ENCODE results near the gene SLFN5. TPM values are rescaled to one million over a fixed set of nuclear protein-coding genes. Genes with fewer than 3 reads are reported as not detected.

SLFN5 gene
- total and polyA plus RNA-seq, 4 donors = 3.6 to 17.6 (median 7.7) TPM

- WGBS (ENCODE audit: insufficient coverage) = no CpG with 5 or more reads among the region's 2 CpGs
- Histone ChIP-seq H3K27ac (ENCODE audit: low read depth, low read length) (no peak overlapping the region), H3K4me1 (ENCODE audit: control insufficient read depth, insufficient read depth, low read length) (peaks cover 19% of the 10 kb centered on the region), H3K27me3 (ENCODE audit: control insufficient read depth, insufficient read depth, low read length) (peaks cover 5% of the 10 kb centered on the region), H3K9me3 (ENCODE audit: control insufficient read depth, insufficient read depth, low read length) (no peaks in the 10 kb centered on the region), H3K36me3 (ENCODE audit: control insufficient read depth, insufficient read depth, low read length) (no peaks in the 10 kb centered on the region), H3K4me3 (ENCODE audit: low read depth, low read length) (no peak overlapping the region)
- DNase-seq (ENCODE audit: low read depth in 4 of 6, low spot score in 6 of 6) = no peak
Observed at GRCh38 chr17:35238821-35239220, 4.1 kb upstream of the SLFN5 start.

GRCh38 chr17:35239823-35240222 lies 3.0 kb upstream of the SLFN5 start:
- Histone ChIP-seq H3K27me3 (ENCODE audit: control insufficient read depth, insufficient read depth, low read length) (peaks cover 5% of the 10 kb centered on the region), H3K27ac (ENCODE audit: low read depth, low read length) (no peak overlapping the region), H3K4me3 (ENCODE audit: low read depth, low read length) (no peak overlapping the region), H3K9me3 (ENCODE audit: control insufficient read depth, insufficient read depth, low read length) (no peaks in the 10 kb centered on the region), H3K36me3 (ENCODE audit: control insufficient read depth, insufficient read depth, low read length) (no peaks in the 10 kb centered on the region), H3K4me1 (ENCODE audit: control insufficient read depth, insufficient read depth, low read length) (peaks cover 26% of the 10 kb centered on the region)
- DNase-seq (ENCODE audit: low read depth in 4 of 6, low spot score in 6 of 6) = no peak
- WGBS (ENCODE audit: insufficient coverage) = no CpG with 5 or more reads among the region's 4 CpGs

- Histone ChIP-seq H3K4me3 (ENCODE audit: low read depth, low read length) (no peak overlapping the region), H3K36me3 (ENCODE audit: control insufficient read depth, insufficient read depth, low read length) (no peaks in the 10 kb centered on the region), H3K27me3 (ENCODE audit: control insufficient read depth, insufficient read depth, low read length) (peaks cover 5% of the 10 kb centered on the region), H3K9me3 (ENCODE audit: control insufficient read depth, insufficient read depth, low read length) (no peaks in the 10 kb centered on the region), H3K27ac (ENCODE audit: low read depth, low read length) (no peak overlapping the region), H3K4me1 (ENCODE audit: control insufficient read depth, insufficient read depth, low read length) (peaks cover 26% of the 10 kb centered on the region)
- DNase-seq (ENCODE audit: low read depth in 4 of 6, low spot score in 6 of 6) = no peak
- 91% methylated on average over 4 of the region's 8 CpGs for WGBS (ENCODE audit: insufficient coverage)
Observed at GRCh38 chr17:35240861-35241260, 2.0 kb upstream of the SLFN5 start.

DNA sequence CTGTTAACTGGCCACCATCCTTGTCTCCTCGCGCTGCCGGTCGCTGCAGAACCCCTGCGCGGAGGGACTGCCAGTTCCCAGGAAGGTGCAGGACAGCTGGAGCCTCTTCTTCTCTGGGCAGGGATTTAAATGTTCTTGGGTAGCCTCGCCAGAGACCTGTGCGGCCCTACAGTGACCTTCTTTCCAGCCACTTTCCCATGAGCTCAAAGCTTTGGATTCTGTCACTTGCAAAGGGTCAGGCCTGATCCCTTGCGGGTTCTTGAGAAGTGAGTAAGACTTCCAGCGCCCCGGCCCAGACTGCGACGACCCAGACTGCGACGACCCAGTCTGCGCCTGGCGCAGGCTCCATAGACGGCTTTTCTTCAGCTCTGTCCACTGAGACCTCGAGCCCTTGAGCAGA lies 1.4 kb upstream of the SLFN5 start:
- whole genome bisulfite sequencing (ENCODE audit: insufficient coverage) = 72% methylated on average over 19 of the region's 19 CpGs
- Histone ChIP-seq H3K36me3 (ENCODE audit: control insufficient read depth, insufficient read depth, low read length) (no peaks in the 10 kb centered on the region), H3K4me1 (ENCODE audit: control insufficient read depth, insufficient read depth, low read length) (peaks cover 26% of the 10 kb centered on the region), H3K9me3 (ENCODE audit: control insufficient read depth, insufficient read depth, low read length) (no peaks in the 10 kb centered on the region), H3K4me3 (ENCODE audit: low read depth, low read length) (no peak overlapping the region), H3K27ac (ENCODE audit: low read depth, low read length) (no peak overlapping the region), H3K27me3 (ENCODE audit: control insufficient read depth, insufficient read depth, low read length) (peaks cover 5% of the 10 kb centered on the region)
- no peak for DNase-seq (ENCODE audit: low read depth in 4 of 6, low spot score in 6 of 6)

DNA sequence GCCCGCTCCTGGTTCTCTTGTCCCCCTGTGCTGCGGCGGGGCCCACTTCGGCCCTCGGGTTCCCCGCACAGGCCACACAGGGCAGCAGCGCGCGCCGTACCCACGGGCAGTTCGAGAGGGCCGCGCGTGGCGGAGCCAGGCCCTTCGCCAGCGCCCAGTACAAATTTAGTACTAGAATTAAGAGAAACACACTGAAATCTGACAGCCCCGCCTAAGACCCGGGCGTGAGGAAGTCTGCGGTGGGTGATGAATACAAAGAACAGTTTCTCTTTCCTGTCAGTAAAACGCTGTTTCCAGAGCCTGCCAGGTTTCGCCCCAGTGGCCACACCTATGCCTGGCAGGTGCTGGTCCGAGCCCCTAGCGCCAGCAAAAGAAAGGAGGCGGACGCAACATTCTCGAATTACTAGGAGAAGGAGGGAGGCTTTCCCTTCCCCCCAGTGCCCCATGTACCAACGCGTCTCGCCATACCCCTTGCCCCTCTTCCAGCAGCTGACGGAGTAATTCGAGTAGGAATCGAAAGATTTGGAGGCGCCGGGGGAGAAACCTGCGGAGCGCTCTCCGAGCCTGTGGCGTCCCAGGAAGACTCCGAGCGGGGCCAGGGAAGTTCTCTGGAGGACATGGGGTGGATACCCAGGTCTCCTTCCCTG lies 591 bp upstream of the SLFN5 start:
- DNase-seq (ENCODE audit: low read depth in 4 of 6, low spot score in 6 of 6) = peak in 3 of 6 donors; percentile 0 to 65 (median 21)
- no peaks in the 10 kb centered on the region for H3K36me3 ChIP-seq (ENCODE audit: control insufficient read depth, insufficient read depth, low read length)
- H3K27me3 ChIP-seq (ENCODE audit: control insufficient read depth, insufficient read depth, low read length) = peaks cover 5% of the 10 kb centered on the region
- 1% methylated on average over 31 of the region's 43 CpGs for WGBS (ENCODE audit: insufficient coverage)
- peak overlapping the region; percentile 64 for H3K4me3 ChIP-seq (ENCODE audit: low read depth, low read length)
- H3K27ac ChIP-seq (ENCODE audit: low read depth, low read length) = peak overlapping the region; percentile 87
- H3K9me3 ChIP-seq (ENCODE audit: control insufficient read depth, insufficient read depth, low read length) = no peaks in the 10 kb centered on the region
- peaks cover 26% of the 10 kb centered on the region for H3K4me1 ChIP-seq (ENCODE audit: control insufficient read depth, insufficient read depth, low read length)

GRCh38 chr17:35243561-35244340 lies 879 bp downstream of the SLFN5 start:
- 8% methylated on average over 8 of the region's 14 CpGs for WGBS (ENCODE audit: insufficient coverage)
- Histone ChIP-seq H3K4me3 (ENCODE audit: low read depth, low read length) (peak overlapping the region; percentile 64), H3K27me3 (ENCODE audit: control insufficient read depth, insufficient read depth, low read length) (peaks cover 5% of the 10 kb centered on the region), H3K9me3 (ENCODE audit: control insufficient read depth, insufficient read depth, low read length) (no peaks in the 10 kb centered on the region), H3K36me3 (ENCODE audit: control insufficient read depth, insufficient read depth, low read length) (no peaks in the 10 kb centered on the region), H3K4me1 (ENCODE audit: control insufficient read depth, insufficient read depth, low read length) (peaks cover 26% of the 10 kb centered on the region), H3K27ac (ENCODE audit: low read depth, low read length) (peak overlapping the region; percentile 87)
- peak in 3 of 6 donors; percentile 26 to 48 (median 29) for DNase-seq (ENCODE audit: low read depth in 4 of 6, low spot score in 6 of 6)

DNA sequence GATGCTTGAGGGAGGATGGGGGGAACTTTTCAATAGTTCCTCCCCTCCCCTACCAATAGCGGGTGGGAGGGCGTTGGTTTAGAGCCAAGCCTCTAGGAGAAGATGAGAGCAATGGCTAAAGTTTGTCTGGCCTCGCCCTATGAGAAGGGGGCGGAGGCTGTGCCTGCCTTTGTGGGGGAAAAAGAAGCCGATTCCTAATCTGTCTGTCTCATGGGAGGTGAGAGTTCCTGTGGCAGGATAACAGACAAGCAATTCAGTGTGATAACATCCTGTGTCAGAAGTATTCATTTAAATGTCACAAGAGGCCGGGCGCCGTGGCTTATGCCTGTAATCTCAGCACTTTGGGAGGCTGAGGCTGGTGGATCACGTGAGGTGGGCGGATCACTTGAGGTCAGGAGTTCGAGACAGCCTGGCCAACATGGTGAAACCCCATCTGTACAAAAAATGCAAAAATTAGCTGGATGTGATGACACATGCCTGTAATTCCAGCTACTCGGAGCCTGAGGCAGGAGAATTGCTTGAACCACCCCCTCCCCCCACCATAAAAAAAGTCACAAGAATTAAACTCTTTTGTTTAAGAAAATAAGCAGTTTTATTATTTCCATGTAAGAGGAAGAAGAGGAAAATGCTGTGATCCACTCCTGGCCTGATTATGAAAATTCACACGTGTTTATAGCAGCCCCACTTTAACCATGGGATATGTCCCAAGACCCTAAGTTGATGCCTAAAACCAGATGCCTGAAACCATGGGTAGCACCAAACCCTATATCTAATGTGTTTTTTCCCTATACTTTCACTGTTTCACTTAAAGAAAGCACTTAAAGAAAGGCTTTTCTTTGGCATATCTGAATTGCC lies 1.7 kb downstream of the SLFN5 start:
- H3K27ac ChIP-seq (ENCODE audit: low read depth, low read length) = no peak overlapping the region
- peaks cover 5% of the 10 kb centered on the region for H3K27me3 ChIP-seq (ENCODE audit: control insufficient read depth, insufficient read depth, low read length)
- H3K36me3 ChIP-seq (ENCODE audit: control insufficient read depth, insufficient read depth, low read length) = no peaks in the 10 kb centered on the region
- no peaks in the 10 kb centered on the region for H3K9me3 ChIP-seq (ENCODE audit: control insufficient read depth, insufficient read depth, low read length)
- peak in 1 of 6 donors; percentile 31 for DNase-seq (ENCODE audit: low read depth in 4 of 6, low spot score in 6 of 6)
- peak overlapping the region; percentile 1 for H3K4me3 ChIP-seq (ENCODE audit: low read depth, low read length)
- 42% methylated on average over 6 of the region's 13 CpGs for WGBS (ENCODE audit: insufficient coverage)
- H3K4me1 ChIP-seq (ENCODE audit: control insufficient read depth, insufficient read depth, low read length) = peaks cover 26% of the 10 kb centered on the region

- Histone ChIP-seq H3K36me3 (ENCODE audit: control insufficient read depth, insufficient read depth, low read length) (no peaks in the 10 kb centered on the region), H3K27me3 (ENCODE audit: control insufficient read depth, insufficient read depth, low read length) (peaks cover 5% of the 10 kb centered on the region), H3K4me3 (ENCODE audit: low read depth, low read length) (no peak overlapping the region), H3K9me3 (ENCODE audit: control insufficient read depth, insufficient read depth, low read length) (no peaks in the 10 kb centered on the region), H3K4me1 (ENCODE audit: control insufficient read depth, insufficient read depth, low read length) (peaks cover 26% of the 10 kb centered on the region), H3K27ac (ENCODE audit: low read depth, low read length) (no peak overlapping the region)
- 60% methylated on average over 1 of the region's 1 CpG for WGBS (ENCODE audit: insufficient coverage)
- DNase-seq (ENCODE audit: low read depth in 4 of 6, low spot score in 6 of 6) = no peak
Observed at GRCh38 chr17:35245196-35245486, 2.3 kb downstream of the SLFN5 start.

GRCh38 chr17:35252651-35253050 lies 9.8 kb downstream of the SLFN5 start:
- no peaks in the 10 kb centered on the region for H3K27me3 ChIP-seq (ENCODE audit: control insufficient read depth, insufficient read depth, low read length)
- H3K9me3 ChIP-seq (ENCODE audit: control insufficient read depth, insufficient read depth, low read length) = no peaks in the 10 kb centered on the region
- 100% methylated on average over 1 of the region's 2 CpGs for WGBS (ENCODE audit: insufficient coverage)
- DNase-seq (ENCODE audit: low read depth in 4 of 6, low spot score in 6 of 6) = no peak
- no peak overlapping the region for H3K4me3 ChIP-seq (ENCODE audit: low read depth, low read length)
- no peaks in the 10 kb centered on the region for H3K36me3 ChIP-seq (ENCODE audit: control insufficient read depth, insufficient read depth, low read length)
- no peak overlapping the region for H3K27ac ChIP-seq (ENCODE audit: low read depth, low read length)
- no peaks in the 10 kb centered on the region for H3K4me1 ChIP-seq (ENCODE audit: control insufficient read depth, insufficient read depth, low read length)

Measured in spinal cord (tissue), 10 donors.